OCI-LY7 (cell line): Measurements from ENCODE around the gene LRRC8C.

ENCODE experiments used
- EZH2phosphoT487 ChIP-seq: fragments of 200-600 bp; sonication (generic); IDR thresholded peaks from 2 replicates; pipeline ENCODE4 v1.6.1; 2018; ENCODE audit warnings: low read depth, borderline replicate concordance, mild to moderate bottlenecking, mixed run types, antibody characterized with exemption, low read length, moderate library complexity, mixed read lengths
- TF ChIP-seq, protein P1 (sequence below): fragments of 200-600 bp; sonication (generic); conservative IDR thresholded peaks from 2 replicates; pipeline ENCODE4 v1.5.1; 2014; ENCODE audit warnings: mild to moderate bottlenecking, antibody characterized with exemption, low read length, moderate library complexity, mixed read lengths

DNA sequence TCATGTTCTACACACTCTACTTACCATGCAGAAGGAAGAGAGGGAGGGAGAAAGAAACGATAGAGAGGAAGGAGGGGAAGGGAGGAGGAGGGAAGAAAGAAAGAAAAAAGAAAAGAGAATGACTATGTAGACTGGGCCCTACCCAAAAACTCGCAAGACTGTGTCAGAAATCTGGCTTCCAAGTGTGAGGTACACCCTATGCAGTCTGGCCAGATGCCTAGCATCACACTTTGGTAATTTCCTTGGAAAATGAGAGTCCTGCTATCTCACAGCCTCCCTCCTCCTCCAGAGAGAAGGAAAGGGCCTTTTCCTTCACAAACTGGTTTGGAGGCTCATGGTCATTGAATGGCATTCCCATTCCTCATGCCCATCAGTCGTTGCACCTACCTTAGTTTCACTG, 101.5 kb downstream of the LRRC8C start:
- TF ChIP-seq, protein P1, sequence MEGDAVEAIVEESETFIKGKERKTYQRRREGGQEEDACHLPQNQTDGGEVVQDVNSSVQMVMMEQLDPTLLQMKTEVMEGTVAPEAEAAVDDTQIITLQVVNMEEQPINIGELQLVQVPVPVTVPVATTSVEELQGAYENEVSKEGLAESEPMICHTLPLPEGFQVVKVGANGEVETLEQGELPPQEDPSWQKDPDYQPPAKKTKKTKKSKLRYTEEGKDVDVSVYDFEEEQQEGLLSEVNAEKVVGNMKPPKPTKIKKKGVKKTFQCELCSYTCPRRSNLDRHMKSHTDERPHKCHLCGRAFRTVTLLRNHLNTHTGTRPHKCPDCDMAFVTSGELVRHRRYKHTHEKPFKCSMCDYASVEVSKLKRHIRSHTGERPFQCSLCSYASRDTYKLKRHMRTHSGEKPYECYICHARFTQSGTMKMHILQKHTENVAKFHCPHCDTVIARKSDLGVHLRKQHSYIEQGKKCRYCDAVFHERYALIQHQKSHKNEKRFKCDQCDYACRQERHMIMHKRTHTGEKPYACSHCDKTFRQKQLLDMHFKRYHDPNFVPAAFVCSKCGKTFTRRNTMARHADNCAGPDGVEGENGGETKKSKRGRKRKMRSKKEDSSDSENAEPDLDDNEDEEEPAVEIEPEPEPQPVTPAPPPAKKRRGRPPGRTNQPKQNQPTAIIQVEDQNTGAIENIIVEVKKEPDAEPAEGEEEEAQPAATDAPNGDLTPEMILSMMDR: no peak
- TF ChIP-seq EZH2phosphoT487: no peak
